WTC11 (cell line): ENCODE results near the gene ZP3.

Source experiments
- TP53 ChIP-seq: sonication (generic); formaldehyde crosslinking; IDR thresholded peaks from 2 replicates; pipeline ENCODE4 v1.8.1; 2023; ENCODE audit warnings: mild to moderate bottlenecking, missing genetic modification reagents
- ZBTB21 ChIP-seq: sonication (generic); formaldehyde crosslinking; IDR thresholded peaks from 2 replicates; pipeline ENCODE4 v1.8.1; 2023; ENCODE audit warnings: mild to moderate bottlenecking, missing genetic modification reagents, borderline replicate concordance
- TF ChIP-seq, protein P1 (sequence below): sonication (generic); formaldehyde crosslinking; IDR thresholded peaks from 2 replicates; pipeline ENCODE4 v1.8.0; 2022; ENCODE audit warnings: mild to moderate bottlenecking, missing genetic modification reagents

DNA sequence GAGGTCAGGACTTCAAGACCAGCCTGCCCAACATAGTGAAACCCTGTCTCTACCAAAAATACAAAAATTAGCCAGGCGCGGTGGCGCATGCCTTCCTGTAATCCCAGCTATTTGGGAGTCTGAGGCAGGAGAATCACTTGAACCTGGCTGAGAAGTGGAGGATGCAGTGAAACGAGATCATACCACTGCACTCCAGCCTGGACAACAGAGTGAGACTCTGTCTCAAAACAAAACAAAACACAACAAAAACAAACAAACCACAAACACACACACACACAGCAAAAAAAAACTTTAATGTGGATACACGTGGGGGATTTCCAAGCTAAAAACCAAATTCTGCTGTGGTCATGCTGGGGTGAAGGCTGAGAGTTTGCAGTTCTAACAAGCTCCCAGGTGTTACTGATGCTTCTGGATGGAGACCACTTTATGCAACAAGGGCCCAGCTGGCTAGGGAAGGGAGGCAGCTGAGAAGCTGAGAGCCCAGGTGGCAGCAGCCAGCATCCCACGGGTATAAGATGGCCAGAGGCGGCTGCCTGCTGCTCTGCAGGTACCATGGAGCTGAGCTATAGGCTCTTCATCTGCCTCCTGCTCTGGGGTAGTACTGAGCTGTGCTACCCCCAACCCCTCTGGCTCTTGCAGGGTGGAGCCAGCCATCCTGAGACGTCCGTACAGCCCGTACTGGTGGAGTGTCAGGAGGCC is at the start of gene ZP3:
- TF ChIP-seq TP53 (CRISPR knock-in tag) (no peak), ZBTB21 (no peak)
- TF ChIP-seq, protein P1, sequence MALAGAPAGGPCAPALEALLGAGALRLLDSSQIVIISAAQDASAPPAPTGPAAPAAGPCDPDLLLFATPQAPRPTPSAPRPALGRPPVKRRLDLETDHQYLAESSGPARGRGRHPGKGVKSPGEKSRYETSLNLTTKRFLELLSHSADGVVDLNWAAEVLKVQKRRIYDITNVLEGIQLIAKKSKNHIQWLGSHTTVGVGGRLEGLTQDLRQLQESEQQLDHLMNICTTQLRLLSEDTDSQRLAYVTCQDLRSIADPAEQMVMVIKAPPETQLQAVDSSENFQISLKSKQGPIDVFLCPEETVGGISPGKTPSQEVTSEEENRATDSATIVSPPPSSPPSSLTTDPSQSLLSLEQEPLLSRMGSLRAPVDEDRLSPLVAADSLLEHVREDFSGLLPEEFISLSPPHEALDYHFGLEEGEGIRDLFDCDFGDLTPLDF (CRISPR knock-in tag) = no peak
